Measurements from ENCODE around the gene IMPDH1.

IMPDH1 gene

GRCh38 chr7:128387216-128388144, 22.3 kb downstream of the IMPDH1 start:
- peak; percentile 78 for DNase-seq

DNA sequence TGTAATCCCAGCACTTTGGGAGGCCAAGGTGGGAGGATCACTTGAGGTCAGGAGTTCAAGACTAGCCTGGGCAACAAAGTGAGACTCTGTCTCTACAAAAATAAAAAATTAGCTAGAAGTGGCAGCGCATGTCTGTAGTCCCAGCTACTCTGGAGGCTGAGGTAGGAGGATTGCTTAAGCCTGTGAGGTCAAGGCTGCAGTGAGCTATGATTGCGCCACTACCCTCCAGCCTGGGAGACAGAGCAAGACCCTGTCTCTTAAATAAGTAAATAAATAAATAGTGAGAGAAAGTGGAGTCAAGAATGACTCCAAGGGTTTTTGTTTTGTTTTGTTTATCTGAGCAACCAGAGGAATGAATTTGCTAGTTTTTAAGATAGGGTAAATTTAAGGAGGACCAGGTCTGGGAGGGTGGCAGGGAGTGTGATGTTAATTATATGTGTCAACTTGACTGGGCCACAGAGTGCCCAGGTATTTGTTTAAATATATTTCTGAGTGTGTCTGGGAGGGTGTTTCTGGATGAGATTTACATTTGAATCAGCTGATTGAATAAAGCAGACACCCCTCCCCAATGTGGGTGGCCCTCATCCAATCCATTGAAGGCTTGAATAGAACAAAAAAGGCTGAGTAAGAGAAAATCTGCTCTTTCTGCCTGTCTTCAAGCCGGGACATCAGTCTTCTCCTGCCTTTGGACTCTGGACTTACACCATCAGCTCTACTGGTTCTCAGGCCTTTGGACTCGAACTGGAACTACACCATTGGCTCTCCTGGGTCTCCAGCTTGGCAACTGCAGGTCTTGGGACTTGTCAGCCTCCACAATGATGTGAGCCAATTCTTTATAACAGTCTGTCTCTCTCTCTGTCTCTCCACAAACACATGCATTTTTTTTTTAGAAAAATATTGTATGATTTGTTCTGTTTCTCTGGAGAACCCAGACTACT, 23.5 kb downstream of the IMPDH1 start:
- no peak for DNase-seq

DNA sequence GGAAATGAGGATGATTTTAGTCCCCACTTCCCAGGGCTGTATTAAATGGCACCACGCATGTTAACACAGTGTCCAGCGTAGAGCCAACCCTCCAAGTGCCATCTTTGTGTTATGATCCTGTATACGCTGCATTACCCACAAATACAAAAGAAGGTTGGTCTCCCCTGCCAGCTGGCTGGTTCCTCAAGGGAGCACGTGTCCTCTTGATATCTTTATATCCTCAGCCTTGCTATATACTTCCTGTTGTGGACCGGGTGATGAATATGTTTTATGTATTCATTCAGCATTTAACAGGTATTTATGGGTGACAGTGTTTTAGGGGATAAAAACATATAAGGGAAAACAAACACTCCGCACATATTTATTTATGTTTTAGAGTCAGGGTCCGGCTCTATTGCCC, 25.1 kb downstream of the IMPDH1 start:
- DNase-seq = no peak

DNA sequence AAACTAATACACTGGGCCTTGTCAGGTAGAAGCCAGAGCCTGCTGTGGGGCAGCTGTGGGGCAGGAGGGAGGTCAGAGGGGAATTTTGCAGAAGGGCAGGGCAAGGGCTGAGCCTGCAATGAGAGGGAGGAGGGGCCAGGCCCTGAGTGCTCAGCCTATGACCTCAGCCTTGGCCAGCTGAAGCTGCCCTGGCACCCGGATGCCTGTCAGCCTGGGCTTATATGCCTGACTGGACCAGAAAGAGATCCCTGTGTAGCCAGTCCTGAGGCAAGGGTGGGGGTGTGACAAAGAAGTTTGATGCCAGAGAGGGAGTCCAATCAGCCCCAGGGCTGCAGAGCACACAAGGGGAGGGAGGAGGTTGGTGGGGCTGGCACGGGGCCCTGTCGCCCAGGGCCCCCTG, 26.0 kb downstream of the IMPDH1 start:
- DNase-seq = no peak

- DNase-seq = no peak
These were observed 28.5 kb downstream of the IMPDH1 start for GRCh38 chr7:128381161-128381821.

GRCh38 chr7:128380483-128381106, 29.2 kb downstream of the IMPDH1 start:
- no peak for DNase-seq

DNA sequence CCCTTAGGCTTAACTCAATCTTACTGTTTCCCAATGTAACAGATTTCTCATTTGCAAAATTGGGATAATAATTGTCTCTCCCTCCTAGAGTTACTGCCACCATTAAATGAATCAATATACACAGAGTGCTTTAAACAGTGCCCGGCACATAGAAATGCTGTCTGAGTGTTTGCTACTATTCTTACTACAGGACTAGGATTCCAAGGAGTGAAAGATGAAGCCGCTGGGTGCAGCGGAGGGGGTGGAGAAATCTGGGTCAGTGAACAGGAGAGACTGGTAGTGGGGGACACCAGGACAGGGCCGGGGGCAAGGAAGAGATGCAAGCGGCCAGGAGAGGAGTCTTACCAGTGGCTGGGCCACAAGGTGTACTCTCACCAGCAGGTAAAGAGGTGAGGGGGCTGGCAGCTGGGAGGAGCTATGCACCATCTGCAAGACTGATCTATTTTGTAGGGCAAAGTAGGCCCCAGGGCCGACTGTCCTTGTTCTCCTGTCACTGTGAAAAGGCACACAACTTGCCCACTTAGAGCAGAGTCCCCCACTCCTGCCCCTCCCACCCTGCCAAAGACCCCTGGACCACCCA, 29.8 kb downstream of the IMPDH1 start:
- no peak for DNase-seq

DNA sequence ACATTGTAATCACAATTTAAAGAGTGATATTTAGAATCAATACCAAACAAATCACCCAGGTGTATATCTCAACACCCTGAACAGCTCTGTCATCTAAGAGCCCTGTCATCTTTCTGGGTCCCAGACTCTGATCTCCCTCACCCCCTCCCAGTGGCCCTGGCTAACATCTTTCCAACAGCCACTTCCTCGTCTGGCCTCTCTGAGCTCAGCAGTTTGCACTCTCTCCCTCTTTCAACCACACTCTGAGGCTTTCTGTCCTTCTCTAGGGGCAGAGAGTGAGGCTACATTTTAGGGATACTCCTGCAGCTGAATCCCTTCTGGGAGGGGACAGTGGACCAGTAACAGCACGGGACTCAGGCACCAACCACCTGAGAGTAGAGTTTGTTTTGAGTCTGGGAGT, 31.1 kb downstream of the IMPDH1 start:
- no peak for DNase-seq

- no peak for DNase-seq
These were observed 33.7 kb downstream of the IMPDH1 start for GRCh38 chr7:128376077-128376476.

GRCh38 chr7:128374041-128374440, 35.7 kb downstream of the IMPDH1 start:
- no peak for DNase-seq

DNA sequence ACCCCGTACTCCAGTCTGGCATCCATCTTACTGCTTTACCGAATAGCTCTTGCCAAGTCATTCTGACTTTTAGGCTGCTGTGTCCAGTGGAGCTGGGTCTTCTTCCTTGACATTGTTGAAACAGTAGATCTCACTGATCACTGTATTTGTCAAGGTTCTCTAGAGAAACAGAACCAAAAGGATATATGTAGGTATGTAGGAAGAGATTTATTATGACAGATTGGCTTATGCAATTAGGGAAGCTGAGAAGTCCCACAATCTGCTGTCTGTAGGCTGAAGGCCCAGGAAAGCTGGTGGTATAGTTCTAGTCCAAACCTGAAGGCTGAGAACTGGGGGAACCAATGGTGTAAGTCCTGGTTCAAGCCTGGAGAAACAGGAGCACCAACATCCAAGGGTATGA, 36.2 kb downstream of the IMPDH1 start:
- no peak for DNase-seq

GRCh38 chr7:128370491-128370890, 39.3 kb downstream of the IMPDH1 start:
- no peak for DNase-seq

DNA sequence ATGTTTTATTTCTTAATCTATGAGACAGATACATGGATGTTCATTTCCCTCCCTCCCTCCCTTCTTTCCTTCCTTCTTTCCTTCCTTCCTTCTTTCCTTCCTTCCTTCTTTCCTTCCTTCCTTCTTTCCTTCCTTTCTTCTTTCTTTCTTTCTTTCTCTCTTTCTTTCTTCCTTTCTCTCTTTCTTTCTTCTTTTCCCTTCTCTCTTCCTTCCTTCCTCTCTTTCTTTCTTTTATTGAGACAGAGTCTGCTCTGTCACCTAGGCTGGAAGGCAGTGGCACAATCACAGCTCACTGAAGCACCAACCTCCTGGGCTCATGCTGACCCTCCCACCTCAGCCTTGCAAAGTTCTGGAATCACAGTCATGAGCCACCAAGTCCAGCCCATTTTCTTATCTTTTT, 42.8 kb downstream of the IMPDH1 start:
- DNase-seq = no peak

GRCh38 chr7:128366300-128366699, 43.5 kb downstream of the IMPDH1 start:
- no peak for DNase-seq

- DNase-seq = no peak
These were observed 44.4 kb downstream of the IMPDH1 start for GRCh38 chr7:128365432-128365831.

- DNase-seq = no peak
These were observed 45.5 kb downstream of the IMPDH1 start for GRCh38 chr7:128364166-128364870.

- no peak for DNase-seq
These were observed 46.5 kb downstream of the IMPDH1 start for GRCh38 chr7:128363261-128363721.

- no peak for DNase-seq
These were observed 47.1 kb downstream of the IMPDH1 start for GRCh38 chr7:128362670-128363069.

DNA sequence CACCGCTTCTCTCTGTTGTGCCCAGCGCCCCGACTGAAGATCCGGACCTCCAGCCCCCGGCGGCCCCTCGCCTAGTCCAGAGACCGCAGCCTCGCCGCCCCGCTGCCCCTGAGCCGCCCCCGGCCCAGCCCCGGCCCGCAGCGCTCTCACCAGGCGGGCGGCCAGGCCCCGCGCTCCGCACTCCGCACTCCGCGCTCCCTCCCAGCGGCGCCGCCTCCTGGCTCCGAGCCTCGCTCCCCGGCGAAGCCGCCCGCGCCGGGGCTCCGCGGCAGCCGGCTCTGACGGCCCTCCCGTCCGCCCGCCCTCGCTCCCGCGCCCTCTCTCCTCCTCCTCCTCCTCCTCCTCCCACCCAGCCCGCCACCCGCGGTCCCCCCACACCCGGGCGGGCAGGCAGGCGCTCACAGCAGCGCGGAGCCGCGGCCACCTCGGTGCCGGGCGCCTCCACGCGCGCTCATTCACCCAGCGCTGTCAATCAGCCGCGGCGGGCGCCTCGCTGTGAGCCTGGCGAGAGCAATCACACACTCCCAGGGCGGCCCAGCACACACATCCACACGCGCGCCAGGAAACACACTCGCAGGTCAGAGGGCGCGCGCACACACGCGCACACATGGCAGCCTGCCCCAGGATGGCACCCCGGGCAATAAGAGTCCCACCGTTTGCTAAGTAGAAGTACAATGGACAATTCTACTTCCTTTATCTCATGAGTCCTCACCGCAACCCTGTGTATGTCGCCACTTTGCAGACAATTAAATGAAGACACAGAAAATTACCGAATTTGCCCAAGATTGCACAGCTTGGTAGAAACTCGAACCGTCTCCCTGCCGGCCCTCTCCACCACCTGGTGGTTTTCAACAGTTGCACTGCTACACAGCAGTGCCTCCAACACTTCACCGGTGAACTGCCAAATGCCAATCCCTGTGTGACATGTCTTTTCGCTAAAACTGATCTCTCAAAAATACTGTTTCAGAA, 48.1 kb downstream of the IMPDH1 start, which contains the start of gene PRRT4:
Gene PRRT4 (minus strand): TSS at position 280 of the 969 bp plus-strand sequence.
- peak; percentile 9 for DNase-seq

DNA sequence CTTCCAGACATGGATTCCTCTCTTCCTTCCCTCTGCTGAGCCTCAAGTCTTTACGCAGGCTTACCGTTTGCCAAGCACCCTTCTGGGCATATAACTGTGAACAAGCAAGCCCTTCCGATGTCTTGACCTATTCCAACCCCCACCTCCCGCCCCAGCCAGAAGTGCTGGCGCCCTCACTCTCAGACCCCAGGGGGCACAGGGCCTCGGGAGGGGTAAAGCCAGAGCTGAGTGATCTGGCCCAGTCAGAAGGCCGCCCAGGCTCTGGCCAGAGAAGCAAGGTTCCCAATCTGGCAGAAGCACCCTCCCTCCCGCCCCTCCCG, 49.5 kb downstream of the IMPDH1 start:
- no peak for DNase-seq

Data from fibroblast of skin of scalp (primary cell).